GM19035 (cell line): ENCODE measurements around the gene PPM1F.

Experiments
- ATAC-seq: cut with Tn5 transposase; IDR thresholded peaks from one replicate; pipeline ENCODE4 v1.9.1; 2021; ENCODE audit not compliant: unreplicated experiment

PPM1F gene

DNA sequence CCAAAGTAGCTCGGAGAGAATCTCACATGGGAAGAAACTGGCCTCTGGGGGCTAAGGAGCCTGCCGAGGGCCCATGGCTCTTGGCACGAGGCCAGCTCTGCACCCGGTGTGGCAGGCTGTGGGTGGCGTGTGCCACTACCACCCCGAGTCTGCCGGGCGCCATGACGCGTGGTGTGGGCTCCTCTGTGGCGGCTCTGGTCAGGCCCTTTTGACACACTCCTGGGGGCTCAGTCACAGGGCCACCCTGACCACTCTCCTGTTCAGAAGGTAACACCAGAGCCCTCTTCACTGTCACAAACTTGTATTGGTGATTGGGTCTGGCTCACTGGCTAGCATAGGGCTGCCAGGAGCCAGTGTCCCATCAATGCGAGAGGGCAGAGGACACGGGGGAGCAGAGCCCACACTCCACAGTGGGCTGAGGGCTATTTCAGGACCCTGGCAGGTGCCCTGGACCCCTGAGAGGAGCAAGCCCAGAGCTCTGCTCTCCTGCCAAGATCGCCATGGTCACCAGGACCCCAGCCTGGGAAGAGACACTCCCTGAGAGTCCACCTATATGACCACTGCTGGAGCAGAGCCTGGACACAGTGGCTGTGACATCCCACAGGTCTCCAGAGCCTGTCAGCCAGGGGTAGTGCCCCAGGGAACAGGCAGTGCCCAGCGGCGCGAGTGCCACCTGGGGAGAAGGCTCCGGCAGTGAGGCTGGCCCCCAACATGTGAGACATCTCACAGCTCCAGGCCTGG, 8.6 kb upstream of the PPM1F start:
- ATAC-seq: no peak

DNA sequence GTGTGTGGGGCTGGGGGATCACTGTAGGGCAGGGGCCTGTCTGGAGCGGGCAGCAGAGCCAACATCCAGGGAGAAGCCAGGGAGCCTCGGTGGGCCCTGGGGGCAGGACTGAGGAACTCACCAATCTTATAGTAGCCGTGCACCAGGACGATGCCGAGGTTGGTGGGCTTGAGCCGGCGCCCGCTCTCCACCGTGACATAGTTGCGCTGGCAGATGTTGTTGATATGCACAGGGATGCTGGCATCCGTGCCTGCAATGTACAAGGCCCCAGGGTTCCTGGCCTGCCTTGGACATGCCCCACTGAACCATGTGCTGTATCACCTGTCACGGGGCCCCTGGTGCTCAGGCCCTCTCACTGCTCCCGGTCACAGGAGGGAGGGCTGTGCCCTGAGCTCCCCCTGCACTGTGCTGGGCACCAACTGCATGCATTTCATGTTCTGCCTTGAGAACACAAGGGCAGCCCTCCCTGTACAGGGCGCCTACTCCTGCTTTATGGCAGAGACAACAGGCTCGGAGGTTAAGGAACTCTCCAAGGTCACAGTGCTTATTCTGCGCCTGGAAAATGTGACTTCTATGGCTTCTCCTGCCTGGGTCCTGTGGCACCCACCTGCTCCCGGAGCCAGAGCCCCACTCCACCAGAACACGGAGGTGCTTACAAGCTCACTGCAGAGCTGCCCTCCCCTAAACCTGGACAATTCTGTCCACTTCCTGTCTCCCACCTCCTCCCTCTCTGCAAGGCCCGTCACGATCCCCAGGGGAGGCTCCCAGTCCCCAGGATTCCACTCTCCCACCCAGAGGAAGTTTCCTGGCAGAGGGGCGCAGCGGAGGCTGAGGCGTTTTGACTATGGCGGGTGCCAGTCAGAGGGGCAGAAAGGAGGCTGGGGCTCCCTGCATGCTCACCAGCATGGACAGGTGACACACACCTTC, 7.8 kb upstream of the PPM1F start:
- no peak for ATAC-seq

DNA sequence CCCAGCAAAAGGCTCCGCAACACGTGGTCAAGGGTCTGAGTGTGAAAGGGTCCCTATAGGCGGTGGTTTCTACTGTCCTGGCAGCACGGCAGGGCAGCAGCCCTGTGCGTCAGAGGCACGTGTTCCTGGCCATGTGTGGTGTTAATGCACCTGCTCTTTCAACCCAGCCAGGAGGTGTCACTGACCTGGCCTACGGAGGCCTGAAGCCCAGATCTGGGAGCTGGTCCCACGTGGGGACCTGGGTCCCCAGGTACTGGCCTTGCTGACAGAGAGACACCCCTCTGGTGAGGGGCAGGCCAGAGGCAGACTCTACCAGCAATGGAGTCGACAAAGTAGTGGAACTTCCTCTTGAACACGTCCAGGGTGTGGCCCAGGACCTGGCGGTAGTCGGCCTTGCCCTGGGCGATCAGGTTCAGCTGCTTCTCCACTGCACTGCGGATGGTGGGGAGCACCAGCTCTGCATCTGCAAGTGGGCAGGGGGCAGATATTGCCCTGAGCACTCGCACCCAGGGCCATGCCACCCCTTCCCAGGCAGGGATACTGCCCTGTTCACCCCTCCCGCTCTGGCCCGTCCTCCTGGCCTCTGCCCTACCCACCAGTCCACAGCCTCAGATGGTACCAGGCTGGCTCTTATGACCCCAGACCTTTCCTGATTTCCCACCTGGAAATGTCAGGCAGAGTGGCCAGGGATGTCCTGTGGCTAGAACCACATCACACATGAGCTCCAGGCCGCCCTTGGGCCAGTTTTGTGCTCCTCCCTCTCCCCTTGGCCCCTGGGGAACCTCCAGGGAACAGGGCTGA, 6.8 kb upstream of the PPM1F start:
- no peak for ATAC-seq

DNA sequence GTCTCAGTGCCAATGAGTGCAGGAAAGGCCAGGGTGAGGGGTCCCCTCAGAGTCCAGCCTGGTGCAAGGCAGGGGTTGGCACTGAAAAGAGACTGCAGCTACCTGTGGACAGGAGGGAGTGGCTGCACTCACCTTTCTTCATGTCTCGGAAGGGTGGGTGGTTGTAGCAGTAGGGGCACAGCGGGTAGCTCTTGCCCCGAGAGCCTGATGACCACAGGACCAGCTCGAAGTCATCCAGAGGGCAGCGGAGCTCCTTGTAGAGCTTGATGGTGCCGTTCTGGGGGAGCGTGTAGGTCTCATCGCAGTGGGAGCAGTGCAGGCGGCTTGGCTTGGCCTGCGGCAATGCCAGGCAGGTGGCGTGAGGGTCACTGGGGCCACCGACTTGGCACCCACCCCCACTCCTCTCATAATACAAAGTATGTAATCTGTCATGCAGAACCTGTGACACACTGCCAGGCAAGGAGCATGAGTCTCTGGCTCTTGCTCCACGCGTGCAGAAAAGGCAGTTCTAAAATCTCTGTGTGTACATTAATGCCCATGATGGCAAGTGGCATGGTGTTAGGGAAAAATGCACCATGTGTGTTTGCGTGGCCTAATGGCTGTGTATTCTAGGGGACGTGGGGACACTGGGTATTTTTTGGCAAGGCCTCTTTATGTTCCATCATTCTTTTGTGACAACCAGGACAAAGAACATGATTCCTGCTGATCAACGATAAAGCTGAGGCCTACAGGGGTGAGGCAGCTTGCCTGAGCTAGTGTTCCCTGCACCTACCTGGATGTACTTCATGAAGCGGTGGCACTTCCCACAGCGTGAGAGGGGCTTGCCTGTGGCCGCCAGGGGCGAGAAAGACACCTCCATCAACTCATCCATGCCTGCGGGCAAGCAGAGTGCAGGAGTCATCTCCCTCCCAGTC, 6.0 kb upstream of the PPM1F start:
- no peak for ATAC-seq

DNA sequence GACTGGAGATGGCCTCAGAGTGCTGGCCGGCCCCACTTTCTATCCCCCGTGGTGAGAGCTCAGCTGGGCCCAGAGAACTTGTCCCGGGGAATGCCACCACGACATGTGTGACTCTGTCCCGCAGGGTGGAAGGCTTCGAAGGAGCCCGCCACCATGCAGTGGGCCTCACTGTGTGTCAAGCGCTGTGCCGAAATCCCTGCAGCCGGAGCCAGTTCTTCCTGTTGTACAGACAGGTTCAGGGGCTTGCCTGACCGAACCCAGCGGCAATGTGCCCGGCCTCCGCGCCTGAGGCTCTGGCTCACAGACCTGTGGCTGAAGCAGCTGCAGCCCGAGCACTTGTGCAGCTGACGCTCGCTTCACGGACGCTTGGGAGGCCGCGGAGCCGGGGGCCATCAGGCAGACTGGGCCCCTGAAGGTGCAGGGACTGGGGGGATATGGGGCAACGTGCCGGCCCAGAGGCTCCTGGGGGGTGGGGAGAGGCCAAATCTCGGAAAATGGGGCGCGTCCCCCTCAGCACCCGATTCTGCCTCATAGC, 650 bp downstream of the PPM1F start:
- ATAC-seq: no peak

DNA sequence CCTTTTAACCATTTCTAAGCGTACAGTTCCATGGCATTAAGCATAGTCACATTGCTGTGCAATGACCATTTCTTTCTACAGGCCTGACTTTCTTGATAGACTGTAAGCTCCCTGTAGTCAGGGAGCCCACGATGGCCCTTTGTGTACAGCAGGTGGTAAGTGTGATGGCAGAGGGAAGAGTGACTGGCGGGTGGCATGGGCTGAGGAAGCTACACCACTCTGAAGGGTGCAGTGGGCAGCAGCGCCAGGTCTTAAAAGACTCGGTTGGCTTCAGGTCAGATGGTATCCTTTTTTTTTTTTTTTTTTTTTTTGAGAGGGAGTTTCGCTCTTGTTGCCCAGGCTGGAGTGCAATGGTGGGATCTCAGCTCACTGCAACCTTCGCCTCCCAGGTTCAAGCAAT, 1.6 kb downstream of the PPM1F start:
- no peak for ATAC-seq

DNA sequence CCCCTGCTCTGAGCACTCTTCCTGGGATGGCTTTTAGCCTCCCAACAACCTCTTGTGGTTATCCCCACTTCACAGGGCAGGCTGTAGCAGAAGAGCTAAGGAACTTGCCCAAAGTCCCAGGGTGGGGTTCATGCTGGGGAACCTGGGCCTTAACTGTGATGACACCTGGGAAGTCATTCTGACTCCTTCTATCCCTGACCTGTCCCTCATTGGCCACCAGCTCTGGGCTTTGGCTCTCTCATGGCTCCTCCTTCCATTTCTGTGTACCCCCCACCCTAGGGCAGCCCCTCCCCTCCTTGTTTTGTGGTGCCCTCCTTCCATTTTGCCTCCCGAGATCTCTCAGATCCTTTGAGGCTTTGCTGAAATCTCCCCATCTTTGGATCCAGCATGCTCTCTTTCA, 2.7 kb downstream of the PPM1F start:
- ATAC-seq: no peak

DNA sequence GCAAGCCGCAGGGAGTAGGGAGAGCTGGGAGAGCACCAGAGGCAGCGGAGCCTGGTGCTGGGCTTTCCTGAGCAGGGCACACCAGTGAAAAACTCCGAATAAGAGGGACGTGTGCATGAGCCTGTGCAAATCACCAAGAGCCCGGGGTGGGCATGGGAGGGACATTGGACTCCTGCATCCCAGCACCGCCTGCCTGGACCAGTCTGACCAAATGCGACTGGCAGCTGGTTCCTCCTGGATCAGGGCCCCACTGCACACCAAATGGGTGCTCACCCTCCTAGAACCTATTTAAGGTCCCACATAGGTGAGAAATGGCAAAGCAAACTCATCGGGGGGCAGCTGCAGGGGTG, 3.1 kb downstream of the PPM1F start:
- ATAC-seq: no peak

DNA sequence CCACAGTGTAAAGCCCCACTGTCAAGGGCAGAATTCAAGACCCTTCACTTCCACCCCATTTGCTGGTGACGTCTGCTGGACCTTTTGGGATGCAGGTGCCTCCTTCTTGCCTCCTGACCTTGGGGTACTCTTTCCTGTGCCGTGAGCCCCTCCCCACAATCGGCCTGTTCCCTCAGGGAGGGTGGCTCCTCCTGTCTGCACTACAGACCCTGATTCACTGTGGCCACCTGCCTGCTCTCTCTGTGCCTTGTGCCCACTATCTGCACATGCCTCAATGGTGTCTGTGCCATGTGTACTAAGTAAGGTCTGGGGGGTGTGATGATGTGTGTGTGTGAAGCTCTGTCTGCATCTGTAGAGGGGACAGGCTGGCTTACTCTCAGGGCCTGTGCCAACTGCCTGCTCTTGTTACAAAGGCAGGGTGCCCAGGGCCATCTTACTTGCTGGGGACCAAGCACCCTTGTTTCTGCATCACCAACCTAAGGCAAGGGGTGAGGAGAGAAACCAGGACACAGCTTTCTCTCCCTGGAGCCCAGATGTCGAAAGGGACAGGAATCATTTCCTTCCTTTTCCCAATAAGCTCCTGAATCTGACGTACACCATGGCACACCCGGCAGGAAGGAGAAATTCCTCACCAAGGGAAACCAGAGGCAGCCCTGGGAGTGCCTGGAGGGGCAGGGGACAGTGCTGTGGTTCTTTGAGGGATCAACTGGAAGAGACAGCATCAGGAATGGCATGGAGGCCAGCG, 3.7 kb downstream of the PPM1F start:
- no peak for ATAC-seq

DNA sequence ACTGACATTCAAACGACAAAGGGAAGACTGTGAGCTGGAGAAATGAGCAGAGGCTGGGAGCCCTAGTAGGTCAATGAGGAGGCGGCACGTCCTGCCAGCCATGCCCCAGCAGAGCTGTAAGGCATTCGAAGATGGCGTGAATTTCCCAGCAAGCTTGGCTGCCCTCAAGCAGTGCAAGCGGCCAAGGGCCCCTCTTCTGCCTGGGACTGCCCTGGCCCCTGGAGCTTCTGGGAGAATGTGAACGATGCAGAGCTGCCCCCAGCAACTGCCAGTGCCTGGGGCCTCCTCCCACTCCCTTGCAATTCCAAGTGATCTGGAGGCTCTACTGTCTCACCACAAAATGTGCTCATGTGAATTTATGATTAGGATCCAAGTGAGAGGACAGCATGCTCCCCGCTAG, 4.3 kb downstream of the PPM1F start:
- no peak for ATAC-seq

DNA sequence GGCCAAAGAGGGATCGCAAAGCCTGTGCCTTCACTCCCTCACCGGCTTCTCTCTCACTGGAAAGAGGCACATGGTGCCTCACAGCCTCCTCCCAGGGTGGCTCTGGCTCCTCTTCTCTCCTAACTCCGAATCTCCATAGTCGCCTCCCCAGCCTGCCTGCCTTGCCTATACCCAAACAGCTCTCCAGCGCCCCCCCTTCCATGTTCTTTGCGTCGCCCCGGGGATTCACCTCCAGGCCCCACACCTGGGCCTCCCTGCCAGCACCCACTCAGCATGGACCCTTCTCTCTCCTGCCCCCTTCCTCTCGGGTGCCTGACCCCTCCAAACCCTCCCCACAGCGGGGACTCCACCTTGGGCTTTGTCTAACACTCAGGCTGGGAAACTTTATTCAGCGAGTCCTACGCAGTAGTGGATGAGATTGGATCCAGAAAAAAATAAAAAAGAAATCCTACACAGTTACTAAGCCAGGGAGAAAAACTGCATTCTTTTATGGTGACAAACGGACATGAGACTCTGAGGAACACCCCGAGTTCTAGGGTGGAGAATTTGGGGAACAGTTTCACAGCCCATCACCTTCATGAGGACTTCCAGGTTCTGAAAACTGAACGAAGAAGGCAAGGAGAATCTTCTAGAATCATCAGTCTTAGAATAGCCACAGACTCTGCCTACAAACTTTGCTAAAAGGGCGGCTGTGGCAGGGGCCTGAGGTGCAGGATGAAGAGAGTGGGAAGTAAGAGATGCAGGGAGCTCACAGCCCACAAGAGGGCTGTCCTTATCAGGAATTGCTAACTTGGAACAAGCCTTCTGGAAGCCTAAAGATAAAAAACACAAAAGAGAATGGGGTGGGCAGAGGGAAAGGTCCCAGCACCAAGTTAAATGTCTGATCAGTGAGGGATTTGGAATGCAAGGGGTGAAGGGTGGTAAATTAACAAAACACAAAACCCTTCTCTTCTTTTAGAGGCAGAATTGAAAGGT, 5.3 kb downstream of the PPM1F start:
- no peak for ATAC-seq

DNA sequence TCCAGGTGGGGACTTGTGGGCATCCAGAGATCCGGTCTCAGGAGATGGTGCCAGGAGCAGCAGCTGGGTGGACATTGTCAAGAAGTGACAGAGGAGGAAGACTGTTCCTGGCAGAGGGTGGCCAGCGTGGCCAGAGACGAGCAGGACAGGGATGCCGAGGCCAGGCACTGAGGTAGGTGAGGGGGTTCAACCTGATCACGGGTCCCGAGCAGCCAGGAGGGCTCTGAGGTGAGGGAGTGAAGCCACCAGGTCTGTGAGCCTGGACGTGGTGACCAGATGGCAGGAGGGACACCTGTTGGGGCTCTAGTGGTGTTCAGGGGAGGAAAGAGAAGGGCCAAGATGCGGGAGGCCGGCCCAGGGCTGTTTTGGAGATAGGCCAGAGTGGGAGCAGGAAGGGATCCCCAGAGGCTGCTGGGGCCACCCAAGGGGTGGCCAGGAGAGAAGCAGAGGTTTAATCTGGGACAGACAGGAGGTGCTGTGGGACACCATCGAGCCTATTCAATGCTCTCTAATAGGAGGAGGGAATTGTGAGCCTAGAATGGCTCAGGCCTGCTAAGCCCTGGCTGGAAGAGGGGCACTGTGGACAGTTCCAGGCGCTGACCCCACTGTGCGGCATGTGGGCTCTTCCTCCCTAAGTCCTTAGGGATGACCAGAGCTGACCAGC, 6.3 kb downstream of the PPM1F start:
- ATAC-seq: no peak

DNA sequence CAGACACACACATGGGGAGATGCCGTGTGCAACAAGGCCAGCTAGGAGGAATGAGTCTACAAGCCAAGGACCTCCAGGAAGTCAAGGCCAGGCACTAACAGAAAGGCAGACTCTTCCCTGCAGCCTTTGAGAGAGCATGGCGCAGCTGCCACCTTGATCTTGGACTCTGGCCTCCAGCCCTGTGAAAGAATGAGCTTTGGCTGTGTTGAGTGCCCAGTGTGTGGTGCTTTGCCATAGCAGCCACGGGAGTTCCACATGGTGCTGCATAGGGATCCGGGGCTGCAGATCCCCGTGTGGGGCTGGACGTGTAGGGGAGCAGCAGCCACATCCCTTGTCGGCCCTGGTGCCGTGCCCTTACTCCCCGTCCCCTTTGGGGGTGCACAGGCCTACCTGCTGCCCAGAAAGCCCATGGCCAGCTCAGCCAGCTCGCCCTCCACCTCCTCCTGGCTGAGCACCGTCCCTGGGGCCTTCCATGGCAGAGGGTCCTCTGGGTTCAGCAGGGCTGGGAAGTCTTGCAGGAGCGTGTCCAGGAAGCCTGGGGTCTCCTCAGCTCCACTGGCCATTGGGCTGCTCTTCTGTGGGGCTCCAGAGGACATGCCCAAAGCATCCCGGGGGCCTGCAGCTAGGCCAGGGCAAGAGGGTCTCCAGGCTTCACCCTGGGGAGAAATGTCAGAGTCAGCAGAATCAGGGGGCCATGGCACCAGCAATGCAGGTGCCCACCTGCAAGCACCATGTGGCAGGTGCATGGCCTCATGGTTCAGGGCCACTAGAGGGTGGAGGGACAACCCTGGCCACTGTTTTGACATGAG, 7.0 kb downstream of the PPM1F start:
- ATAC-seq: no peak

DNA sequence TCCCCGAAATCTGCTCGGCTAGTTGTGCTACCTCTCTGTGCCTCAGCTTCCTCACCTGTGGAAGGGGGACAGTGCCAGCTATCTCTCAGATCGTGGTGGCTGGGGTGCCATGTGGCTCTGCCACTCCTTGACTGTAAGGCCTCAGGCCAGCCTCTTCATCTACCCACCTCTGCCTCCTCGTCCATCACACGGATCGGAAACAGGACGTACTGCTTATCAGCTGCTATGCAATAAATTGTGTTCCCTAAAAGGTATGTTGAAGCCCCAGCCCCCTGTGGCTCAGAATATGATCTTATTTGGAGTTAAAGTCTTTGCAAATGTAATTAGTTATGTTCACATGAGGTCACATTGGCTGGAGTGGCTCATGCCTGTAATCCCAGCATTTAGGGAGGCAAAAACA, 7.8 kb downstream of the PPM1F start:
- ATAC-seq: no peak

DNA sequence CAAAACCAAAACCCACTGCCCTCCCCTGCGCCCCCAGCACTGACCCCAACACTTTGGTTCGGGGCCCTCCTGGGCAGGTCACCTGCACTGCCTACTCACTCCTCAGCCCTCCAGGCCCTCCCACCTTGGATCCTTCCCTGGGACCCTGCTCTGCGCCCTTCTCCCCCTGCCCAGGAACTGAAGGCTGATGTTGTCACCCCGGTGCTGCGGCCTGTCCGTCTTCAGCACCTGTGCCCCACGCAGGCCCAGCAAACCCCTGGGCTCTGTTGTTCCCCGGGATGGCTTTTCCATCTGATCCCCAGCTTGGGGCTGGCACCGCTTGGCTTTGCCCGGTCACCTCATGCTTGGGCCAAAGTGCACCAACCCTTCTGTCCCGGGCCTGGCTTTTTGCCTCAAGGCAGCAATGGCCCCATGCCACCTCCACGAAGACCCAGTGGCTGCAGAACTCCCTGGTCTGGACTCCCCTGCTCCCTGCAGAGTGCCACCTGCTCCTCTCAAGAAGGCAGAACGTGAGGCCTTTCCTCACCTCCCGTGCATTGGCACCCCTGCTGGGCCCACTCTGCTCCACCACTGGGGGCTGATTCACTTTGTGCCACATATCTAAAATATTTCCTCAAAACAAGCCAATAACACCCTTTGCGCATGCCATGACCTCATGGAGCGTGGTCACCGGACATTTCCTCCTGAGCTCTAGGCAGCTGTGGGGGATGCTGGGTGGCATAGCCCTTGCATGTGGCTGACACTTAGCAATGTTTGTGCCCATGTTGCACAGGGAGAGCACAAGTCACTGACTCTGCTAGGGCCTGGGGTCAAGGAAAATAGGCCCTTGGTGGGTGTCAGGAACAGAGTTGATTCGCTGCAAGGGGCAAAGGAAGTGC, 8.8 kb downstream of the PPM1F start:
- no peak for ATAC-seq
